ENCODE measurements around the gene SIGLEC5.

DNA sequence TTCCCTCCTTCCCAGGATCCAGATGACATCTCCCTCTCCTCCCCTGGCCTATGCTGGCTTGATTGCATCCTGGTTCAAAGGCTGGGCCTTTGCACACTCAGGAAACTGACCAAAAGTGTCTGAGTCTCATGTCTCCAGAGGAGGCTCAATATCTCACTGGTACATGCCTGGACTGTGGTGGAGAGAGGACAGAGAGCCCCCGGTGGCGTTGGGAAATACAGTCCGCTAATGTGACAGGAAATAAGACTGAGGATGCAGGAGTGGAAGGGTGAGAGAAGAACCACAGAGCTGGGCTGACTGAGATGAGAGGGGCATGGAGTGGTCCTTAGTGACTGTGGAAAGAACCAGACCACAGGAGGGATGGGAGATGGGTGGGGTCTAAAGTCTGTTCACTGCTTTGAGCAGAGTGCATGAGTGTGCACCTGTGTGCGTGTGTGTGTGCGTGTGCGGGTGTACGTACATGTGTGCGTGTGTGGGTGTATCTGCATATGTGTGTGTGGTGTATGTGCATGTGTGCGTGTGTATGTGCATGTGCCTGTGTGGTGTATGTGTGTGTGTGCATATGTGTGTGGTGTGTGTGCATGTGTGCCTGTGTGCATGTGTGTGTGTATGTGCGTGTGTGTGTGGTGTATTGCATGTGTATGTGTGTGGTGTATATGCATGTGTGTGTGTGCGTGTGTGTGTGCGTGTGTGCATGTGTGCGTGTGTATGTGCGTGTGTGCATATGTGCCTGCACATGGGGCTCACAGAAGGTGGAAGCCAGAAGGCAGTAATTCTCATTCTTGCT, 1.9 kb downstream of the SIGLEC5 start:
- TF ChIP-seq POLR2A (IDR thresholded peaks at IDR 0.05) (no peak), POLR2AphosphoS5 (IDR thresholded peaks at IDR 0.05) (no peak)
- TF ChIP-seq, protein P1, sequence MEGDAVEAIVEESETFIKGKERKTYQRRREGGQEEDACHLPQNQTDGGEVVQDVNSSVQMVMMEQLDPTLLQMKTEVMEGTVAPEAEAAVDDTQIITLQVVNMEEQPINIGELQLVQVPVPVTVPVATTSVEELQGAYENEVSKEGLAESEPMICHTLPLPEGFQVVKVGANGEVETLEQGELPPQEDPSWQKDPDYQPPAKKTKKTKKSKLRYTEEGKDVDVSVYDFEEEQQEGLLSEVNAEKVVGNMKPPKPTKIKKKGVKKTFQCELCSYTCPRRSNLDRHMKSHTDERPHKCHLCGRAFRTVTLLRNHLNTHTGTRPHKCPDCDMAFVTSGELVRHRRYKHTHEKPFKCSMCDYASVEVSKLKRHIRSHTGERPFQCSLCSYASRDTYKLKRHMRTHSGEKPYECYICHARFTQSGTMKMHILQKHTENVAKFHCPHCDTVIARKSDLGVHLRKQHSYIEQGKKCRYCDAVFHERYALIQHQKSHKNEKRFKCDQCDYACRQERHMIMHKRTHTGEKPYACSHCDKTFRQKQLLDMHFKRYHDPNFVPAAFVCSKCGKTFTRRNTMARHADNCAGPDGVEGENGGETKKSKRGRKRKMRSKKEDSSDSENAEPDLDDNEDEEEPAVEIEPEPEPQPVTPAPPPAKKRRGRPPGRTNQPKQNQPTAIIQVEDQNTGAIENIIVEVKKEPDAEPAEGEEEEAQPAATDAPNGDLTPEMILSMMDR (IDR thresholded peaks at IDR 0.05) = no peak

All from gastroesophageal sphincter (tissue), 3 donors.